LHCN-M2 (cell line): ENCODE results near the gene LTB4R. TPM values are rescaled to one million over a fixed set of nuclear protein-coding genes. Genes with fewer than 3 reads are reported as not detected.

Experiments
- DNase-seq: peaks from one replicate; pipeline ENCODE4 v3.0.0-alpha.2; 2012; ENCODE audit warnings: low read depth
- total RNA-seq: library from RNA; depleted of rRNA; stranded (reverse); fragments of >200 nt; gene quantifications from 2 replicates; pipeline ENCODE4 v1.2.3, GENCODE V29; 2014

LTB4R gene
- total RNA-seq, 1 experiment from 2014 or later, result 1.7 TPM

DNA sequence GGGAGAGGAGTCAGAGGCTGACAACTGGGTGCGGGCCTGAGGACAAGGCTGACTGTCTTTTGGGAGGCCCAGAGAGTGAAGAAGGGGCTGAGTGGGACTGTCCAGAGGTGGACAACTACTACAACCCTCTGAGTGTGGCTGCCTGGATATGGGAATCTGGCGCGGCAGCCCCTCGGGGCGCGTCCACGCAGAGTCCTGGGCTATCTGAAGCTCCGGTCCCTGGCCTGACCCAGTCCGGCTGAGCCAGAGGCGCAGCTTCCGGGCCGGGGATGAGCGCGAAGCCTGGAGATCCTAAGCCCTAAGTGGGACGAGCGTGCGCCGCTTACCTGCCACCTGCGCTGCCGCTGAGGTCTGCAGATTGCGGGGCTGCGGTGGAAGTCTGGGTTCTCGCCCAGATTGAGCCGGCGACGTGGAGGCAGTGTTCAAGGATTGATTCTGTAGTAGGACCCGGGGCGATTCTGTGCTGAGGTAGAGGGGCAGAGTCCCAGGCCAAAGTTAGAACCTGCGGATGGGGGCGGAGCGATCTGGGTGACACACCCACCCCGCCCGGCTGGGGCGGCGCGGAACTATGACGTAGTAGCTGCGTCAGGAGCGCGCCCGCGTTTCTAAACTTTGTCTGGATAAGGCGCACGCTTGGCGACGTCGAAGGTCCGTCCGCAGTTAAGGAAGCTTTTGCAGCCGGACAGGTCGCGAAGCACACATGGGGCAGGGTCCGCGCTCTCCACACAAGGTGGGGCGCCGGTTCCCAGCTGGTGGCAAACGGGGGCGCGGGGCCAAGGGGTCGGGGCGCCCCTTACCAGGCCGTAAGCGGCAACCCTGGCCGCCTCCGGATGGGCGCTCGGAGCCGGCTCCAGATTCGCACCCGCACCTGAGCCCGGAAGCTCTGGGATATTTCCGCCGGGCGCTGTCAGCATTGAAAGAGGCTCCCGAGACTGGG, 11.8 kb upstream of the LTB4R start, which contains the start of the genes DHRS1 and NOP9:
DHRS1 (minus strand) TSS at position 526 of the 937 bp plus-strand sequence. CDS start 674 bp downstream, outside the sequence.
NOP9 (plus strand) TSS at position 596 of the 937 bp plus-strand sequence; CDS start at position 701, 105 bp downstream.
- peak; percentile 83 for DNase-seq

DNA sequence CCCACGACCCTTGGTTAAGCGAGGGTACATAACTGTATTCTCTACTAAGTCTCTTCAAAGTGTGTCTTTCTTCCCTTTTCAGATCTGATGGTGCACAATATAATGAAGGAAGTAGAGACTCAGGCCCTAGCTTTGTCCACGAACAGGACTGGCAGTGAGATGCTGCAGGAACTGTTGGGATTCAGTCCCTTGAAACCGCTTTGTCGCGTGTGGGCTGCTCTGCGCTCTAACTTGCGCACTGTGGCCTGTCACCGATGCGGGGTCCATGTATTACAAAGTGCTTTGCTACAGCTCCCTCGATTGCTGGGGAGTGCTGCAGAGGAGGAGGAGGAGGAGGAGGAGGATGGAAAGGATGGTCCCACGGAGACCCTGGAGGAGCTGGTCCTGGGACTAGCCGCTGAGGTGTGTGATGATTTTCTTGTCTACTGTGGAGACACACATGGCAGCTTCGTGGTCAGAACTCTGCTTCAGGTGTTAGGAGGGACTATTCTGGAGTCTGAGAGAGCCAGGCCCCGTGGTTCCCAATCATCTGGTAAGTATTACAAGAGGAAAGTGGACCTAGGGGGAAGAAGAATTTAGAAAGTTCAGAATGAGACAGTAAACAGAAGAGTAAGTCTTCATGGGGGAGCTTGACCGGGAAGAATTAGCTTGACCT, 10.8 kb upstream of the LTB4R start:
- DNase-seq, result no peak

DNA sequence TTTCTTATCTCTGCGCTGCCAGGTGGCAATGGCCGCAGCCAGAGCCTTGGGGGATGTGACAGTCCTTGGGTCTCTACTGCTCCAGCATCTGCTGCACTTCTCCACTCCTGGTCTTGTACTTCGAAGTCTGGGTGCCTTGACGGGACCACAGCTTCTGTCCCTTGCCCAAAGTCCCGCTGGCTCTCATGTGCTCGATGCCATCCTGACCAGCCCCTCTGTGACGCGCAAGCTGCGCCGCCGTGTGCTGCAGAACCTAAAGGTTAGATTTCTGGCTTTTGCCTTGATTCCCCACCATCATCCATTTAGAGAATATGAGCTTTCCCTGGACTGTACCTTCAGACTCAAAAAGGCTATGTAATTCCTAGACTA, 7.3 kb upstream of the LTB4R start:
- no peak for DNase-seq

DNA sequence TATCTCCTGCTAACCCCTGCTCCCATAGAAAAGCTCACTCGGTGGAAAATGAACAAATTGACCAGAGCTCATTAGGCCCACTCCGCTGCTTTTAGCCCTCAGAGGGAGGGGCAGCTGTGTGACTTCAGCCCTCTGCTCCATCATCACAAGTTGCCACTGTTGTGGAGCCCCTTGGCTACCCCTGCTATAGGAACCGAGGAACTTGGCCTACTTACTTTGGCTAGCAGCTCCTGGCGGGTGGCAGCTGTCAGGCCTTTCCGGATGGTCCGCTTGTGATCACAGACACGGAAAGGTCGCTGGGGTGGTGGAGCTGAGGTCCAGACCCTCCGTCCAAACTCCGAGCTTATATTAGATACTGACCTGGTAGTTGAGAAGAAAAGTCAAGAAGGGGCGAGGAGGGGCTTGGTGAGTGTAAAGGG, 4.1 kb upstream of the LTB4R start:
- no peak for DNase-seq

DNA sequence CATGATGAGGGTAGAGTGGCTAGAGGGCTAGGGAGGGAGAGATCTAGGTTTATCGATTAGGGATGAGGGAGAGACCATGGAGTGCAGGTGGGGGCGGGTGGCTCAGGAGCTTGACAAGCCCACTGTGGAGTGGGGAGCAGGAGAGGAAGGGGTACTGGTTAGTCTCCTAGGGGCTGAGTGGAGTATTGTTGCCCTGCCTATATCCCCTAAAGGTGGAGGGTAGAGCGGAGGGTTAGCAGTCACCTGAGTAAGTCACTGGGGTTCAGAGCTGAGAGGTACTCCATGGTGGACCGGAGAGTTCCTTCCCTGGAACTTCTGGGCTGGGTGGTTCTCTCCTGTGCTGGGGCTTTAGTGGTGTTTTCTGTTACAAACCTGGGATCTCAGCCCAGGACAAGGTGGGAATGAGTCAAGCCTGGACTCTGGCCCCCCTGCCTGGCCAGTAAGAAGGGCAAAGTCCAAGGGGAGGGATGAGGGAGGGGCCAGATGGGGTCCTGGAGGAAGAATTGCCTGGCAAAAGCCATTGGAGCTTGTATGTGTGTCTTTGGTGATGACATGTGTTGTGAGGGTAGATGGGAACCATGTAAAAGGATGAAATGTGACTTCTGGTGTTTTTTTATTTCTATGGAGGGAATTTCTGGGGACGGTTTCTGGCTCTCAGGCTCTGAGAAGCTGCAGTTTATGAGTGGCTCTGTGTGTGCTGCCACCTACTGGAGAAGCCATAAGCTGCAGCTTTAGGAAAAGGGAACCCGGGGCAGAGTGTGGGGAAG, 3.5 kb upstream of the LTB4R start, which contains the start of gene CIDEB:
CIDEB (minus strand) TSS at position 403 of the 767 bp plus-strand sequence; CDS start at position 284, 119 bp downstream.
- DNase-seq, result peak; percentile 55

DNA sequence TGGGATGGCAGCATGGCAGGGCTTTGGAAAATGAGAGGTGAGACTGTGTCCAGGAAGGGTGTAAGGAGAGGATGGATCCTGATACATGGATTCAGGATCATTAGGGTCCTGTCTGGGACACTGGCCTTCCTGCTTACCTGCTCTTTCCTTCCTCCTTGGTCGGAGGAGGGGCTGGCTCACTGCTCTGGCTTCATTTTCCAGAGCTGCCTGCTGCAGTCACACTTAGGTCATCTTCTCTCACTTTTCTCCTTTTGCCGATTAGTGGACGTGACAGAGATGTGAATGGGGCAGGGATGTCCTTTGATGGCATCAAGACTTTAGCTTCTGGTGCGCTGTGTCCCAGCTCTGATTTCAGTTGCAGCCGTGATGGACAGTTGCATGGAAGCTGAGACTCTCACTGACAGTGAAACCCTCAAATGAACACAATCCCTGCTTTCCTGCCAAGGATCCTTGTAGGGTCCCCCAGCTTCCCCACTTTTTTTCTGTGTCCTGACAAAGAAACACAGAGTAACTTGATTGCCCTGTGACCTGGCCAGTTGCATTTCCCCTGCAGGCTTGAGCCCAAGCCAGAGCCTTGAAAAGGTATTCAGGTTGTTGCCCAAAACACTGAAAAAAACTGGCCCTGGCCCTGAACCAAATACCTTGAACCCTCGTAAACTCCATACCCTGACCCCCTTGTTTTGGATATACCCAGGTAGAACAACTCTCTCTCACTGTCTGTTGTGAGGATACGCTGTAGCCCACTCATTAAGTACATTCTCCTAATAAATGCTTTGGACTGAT, 2.8 kb upstream of the LTB4R start:
- DNase-seq, result no peak

DNA sequence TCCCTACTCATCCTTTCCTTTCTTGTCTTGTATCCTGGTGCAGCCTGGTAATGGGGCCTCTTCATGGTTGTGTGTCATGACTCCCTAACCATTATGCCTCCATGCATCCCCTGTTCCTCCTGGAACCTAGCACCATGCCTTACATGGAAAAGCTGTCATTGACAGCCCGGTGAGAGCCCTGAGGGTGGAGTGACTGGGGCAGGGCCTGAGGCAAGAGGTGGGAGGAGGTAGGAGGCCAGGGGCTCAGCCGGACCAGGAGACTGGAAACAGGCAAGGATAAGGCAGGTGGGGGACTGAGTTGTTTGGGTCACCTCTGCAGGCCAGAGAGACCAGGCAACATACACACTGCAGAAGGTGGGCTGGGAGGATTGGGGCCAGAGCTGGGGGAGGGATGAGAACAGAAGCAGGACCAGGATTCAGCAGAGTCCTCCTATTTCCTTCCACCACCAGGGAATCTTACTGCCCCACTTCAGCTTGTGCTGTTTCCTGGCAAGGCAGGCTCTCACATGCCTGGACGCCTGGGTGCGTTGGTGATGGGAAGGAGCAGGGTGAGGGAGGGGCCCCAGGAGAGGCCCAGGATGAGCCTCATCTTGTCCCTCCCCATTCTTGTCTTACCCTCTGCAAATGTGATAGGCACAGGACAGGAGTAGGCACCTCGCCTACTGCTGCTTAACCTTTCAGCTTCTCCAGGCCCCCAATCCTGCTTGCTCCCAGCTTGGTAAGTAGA, 1.6 kb upstream of the LTB4R start, which contains the start of gene LTB4R2:
LTB4R2 (plus strand) TSS at position 603 of the 727 bp plus-strand sequence. CDS start 525 bp downstream, outside the sequence.
- DNase-seq, result no peak

DNA sequence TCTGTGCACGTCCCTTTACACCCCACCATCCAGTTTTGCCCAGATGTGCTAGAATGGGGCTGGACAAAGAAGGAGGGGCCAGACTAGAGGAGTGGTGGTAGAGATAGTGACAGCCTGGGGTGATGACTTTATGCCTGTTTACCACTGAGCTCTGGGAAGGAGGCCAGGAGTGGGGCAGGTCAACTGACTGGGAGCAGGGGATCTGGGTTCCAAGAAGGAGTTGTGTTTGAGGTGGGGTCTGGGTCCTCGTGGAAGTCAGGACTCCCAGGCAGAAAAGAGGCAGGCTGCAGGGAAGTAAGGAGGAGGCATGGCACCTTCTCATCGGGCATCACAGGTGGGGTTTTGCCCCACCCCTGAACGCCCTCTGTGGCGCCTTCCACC, 1.0 kb upstream of the LTB4R start:
- no peak for DNase-seq

DNA sequence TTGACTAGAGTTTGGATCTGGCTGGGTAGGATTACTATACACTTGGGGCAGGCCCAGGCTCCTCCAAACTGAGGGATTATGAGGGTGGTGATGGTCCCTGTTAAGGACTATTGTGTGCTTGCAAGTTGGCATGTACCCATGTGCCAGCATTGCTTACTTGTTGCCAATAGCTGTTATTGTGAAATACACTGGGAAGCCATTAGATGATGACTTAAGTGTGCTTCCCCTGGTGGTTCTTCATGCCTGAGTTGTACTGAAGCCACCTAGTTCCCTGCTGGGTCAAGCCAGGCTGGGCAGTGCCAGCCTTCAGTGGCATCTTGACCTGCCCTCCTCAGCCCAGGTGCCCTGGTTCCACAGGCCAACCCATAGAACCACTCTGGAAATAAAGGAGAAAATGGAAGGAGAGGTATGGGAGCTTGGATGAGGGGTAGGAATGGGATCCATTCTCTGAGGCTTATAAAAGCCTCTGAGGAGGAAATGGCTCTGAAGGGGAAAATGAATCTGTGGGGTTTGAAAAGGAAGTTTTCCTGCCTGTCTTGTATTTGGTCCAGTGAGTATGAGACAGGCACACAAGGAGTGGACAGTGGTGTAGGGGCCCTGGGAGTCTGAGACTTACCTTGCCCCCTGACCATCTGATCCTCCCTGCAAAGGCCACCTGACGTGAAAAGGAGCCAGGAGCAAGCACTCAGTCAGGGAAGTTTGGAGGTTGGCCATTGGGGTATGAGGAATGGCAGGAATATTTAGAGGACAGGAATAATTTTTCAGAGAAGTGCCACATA, 724 bp downstream of the LTB4R start:
- DNase-seq, result peak; percentile 46

DNA sequence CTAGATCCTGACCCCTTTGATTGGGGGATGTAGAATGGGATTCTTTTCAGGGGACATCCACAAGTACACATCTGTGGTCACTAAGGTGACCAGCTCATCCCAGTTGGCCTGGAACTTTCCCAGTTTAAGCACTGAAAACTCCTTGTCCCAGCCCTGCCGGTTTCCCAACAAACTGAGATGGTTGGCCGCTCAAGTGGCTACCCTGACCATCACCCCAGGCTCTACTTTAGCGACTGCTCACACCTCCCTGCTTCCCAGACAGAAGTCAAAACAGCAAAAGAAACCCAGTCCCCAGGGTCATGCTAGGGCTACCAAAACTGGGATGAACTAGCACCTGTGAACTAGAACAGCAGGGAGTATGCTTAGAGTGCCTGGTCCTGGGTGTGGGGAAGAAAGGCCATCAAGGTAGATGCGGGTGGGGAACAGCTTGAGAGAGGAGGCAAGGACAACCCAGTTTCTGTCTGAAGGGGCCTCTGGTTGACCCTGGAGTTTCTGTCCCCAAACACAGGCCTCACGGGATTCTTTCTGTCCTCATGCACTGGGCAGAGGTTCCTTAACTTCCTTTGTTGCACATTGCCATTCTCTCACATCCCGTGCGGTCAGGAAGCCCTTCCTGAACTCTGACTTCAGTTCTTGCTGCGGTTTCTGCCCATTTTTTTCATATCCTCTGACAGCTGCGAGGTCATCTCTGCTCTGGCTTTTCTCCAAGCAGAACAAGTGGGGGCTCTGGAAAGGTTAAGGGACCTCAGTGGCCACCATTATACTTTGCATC, 1.6 kb downstream of the LTB4R start:
- DNase-seq, result peak; percentile 72

DNA sequence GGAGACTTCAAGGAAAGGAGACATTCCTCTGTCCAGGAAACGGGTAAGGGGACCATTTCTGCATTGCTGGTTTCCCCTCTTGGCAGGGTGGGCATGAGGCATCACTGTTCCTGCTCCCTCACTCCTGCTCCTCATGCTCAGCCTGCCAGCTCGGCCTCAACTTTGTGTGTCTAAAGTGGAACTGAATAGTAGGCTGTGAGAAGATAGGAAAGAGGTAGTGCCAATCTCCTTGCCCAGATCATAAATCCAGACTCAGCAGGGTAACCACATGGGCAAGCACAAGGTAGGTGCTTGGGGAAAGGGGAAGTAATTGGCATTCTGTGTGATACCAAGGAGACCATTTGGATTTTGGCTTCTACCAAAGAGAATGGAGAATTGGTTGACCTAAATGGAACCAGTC, 2.6 kb downstream of the LTB4R start:
- DNase-seq, result no peak

DNA sequence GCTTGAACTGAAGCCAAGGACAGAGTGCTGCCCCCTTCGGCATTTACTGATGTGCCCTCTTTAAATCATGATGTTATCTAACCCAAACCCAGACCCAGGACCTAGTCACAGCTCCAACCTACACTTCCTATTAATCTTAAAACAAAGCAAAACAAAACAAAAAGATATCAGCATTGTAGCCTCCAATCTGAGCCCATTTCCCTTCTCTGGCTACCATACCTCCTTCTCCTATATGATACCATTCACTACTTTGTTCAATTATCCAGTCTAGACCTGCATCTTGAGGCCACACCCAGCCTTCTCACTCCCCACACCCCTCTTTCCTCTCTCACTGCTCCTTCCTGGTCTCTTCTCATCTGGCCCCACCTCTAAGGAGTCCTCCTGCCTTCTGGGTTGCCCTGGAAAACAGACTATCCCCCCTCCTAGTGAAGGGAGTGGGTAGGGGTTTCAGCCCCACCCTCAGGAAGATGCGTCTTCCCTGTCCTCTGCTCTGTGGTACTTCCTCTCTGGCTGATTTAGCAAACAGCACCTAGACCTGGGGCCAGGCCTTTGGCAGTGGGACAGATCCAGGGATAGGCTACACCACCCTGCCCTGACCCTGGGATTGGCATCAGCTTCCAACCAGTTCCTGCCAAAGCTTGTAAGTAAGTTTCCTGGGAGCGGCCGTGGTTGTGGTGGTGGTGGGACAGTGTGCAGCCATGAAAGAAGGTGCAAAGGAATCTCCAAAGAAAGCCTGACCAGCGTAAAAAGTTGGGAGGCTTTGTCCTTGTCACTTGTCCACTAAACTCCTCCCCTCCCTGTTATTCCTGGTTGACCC, 3.3 kb downstream of the LTB4R start:
- no peak for DNase-seq

DNA sequence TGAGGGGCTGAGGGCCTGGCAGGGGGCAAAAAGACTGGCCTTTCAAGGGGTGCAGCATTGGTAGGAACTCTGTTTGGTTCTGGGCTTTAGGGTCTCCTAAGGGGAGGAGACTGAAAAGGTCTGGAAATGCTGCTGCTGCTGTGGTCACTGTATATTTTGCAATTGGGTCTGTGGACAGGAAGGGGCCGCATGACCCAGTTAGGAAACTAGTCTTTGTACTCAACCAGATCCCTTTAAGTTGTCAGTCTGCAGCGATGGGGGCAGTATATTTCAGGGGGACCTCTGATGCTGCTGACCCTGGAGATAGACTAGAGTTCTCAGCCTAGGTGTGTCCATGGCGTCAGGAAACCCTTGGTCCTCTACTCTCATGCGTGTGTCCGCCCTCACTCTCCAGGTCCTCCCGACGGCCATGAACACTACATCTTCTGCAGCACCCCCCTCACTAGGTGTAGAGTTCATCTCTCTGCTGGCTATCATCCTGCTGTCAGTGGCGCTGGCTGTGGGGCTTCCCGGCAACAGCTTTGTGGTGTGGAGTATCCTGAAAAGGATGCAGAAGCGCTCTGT, 4.0 kb downstream of the LTB4R start:
- no peak for DNase-seq

DNA sequence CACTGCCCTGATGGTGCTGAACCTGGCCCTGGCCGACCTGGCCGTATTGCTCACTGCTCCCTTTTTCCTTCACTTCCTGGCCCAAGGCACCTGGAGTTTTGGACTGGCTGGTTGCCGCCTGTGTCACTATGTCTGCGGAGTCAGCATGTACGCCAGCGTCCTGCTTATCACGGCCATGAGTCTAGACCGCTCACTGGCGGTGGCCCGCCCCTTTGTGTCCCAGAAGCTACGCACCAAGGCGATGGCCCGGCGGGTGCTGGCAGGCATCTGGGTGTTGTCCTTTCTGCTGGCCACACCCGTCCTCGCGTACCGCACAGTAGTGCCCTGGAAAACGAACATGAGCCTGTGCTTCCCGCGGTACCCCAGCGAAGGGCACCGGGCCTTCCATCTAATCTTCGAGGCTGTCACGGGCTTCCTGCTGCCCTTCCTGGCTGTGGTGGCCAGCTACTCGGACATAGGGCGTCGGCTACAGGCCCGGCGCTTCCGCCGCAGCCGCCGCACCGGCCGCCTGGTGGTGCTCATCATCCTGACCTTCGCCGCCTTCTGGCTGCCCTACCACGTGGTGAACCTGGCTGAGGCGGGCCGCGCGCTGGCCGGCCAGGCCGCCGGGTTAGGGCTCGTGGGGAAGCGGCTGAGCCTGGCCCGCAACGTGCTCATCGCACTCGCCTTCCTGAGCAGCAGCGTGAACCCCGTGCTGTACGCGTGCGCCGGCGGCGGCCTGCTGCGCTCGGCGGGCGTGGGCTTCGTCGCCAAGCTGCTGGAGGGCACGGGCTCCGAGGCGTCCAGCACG, 4.7 kb downstream of the LTB4R start:
- DNase-seq, result no peak

DNA sequence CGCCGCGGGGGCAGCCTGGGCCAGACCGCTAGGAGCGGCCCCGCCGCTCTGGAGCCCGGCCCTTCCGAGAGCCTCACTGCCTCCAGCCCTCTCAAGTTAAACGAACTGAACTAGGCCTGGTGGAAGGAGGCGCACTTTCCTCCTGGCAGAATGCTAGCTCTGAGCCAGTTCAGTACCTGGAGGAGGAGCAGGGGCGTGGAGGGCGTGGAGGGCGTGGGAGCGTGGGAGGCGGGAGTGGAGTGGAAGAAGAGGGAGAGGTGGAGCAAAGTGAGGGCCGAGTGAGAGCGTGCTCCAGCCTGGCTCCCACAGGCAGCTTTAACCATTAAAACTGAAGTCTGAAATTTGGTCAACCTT, 5.3 kb downstream of the LTB4R start:
- no peak for DNase-seq

DNA sequence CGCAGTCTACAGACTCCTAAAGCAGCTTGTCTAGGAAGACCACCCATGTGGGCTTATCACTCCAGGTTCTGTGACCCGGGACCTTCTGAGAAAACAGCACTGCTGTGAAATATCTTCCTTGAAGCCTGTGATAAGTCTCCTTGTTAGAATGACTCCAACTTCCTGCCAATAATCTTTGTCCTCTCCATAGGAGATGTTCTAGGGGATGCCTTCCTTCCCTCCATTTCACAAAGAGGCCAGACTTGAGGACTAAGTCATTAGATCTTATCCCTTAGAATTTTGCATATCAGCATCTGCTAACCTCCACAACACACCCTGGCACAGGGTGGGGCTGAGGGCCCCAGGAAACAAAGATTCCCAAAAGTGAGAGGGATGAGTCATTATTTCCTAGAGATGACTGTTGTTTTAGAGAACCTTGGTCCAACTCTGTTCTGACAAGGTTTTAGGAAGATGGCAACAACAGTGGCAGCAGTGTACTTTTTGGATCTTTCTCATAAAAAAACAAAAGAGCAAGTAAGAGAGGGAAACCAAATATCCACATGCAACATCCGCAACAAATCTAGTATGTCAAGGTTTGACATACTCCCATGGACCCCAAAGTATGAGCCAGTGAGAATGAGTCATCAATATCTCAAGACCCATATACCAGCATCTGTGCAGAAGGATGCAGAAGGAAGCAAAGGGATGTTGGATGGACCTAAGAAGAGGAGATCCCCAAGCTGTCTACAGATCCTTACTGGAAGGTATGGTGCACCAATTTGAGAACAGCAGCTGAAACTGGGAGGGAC, 6.0 kb downstream of the LTB4R start:
- DNase-seq, result peak; percentile 52
